GM21381 (cell line): Measurements from ENCODE around the gene ZC3H12C.
"Not testable (repeated sequence)": the region's sequence is repeated elsewhere in the genome, so short reads cannot be mapped to it uniquely, and the experiment has no call there.

Source experiments
- ATAC-seq: cut with Tn5 transposase; IDR thresholded peaks from one replicate; pipeline ENCODE4 v1.9.1; 2021; ENCODE audit warnings: mild to moderate bottlenecking, moderate library complexity; ENCODE audit not compliant: unreplicated experiment

ZC3H12C gene

DNA sequence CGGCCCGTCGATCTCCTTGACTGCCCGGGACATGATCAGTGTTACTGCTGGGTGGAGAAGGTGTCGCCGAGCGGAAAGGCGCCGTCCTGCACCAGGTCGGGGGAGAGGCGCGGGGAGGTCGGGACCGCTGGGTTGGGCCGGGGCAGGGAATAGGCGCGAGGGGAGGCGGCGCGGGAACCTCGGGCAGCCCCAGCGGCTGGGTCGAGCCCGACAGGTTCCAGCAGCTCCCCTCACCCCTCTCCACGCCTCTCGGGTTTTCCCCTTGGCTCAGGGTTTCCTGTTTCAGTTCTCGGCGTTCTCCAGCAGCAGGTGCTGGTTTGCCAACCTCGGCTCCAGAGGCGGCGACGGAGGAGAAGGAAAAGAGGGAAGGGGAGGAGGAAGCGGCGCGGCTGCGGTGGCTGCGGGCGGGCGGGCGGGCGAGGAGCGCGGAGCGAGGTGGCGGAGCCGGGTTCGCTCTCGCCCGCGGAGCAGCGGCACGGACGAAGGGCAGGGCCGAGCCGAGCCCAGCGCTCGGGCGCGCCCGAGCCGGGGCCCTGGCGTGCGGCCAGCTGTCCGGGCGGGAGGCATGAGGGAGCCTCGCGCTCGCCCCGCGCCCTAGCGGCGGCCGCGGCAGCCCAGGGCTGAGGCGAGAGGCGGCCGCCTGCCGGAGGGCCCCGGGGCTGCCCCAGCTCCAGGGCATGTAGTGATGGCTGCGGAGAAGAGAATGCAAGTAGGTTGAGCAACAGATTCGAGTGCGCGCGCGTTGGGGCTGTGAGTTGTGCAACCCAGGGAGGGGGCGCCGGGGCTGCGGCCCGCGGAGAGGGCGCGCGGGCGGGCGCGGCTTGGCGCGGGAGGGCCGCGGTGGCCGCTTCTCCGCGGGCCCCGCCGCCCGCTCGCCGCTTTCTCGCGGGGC is at the start of gene ZC3H12C:
TSS of gene ZC3H12C (plus strand) at position 878 of the 892 bp plus-strand sequence. CDS start 20 bp downstream, outside the sequence.
- peak; percentile 63 for ATAC-seq

DNA sequence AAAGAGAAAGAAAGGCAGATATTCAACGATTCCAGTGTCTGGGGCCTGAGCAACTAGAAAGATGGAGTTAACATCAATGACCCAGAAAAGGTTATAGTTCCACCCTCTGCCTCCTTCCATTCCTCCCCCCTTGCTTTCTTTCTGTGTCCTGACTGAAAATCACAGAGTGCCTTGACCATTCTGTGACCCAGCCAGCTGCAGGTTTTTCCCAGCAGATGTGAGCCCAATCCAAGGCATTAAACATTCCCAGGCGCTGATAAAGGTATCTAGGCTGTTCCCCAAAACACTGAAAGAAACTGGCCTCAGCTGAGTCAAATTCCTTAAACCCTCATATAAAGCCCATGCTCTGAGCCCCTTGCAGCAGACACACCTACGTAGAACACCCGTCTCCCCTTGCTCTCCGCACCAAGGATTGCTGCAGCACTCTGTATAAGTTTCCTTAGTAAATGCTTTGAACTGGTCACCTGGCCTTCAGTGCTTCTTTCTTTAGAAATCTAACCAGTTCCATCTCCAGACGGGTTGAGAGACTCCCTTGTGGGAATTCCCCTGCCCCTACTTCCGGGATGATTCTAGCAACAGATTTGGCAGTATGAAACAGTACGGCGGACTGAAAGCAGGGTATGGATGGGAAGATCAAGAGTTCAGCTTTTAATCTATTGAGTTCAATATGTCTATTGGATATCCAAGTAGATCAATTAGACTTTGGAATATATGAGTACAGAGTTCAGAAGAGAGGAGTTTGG is 48.8 kb upstream of the ZC3H12C start:
- no peak for ATAC-seq

DNA sequence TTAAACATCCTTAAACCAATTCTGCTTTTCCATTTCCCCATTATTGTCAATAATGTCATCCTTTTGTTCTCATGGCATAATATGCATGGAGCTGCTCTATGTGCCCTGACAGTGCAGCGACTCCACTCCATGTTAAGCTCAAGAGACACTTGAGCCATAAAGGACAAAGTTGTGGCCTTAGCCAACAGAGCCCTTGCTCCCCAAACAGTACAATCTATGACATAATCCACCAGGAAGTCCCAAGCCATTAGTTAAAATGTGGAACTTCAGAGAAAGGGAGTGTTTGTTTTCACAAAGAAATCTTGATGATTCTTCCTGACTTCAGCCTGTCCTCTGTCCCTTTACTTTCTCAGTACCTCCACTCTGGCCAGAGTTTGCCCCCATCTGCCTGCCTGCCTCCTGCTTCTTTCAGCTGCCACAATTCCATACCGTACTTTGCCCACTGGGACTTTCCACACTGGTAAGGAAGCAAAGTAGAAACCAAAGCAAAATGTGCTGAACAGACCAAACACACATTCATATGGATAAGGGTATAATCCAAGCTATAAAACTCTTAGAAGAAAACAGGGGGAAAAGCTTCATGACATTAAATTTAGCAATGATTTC is 46.3 kb upstream of the ZC3H12C start:
- ATAC-seq: no peak

DNA sequence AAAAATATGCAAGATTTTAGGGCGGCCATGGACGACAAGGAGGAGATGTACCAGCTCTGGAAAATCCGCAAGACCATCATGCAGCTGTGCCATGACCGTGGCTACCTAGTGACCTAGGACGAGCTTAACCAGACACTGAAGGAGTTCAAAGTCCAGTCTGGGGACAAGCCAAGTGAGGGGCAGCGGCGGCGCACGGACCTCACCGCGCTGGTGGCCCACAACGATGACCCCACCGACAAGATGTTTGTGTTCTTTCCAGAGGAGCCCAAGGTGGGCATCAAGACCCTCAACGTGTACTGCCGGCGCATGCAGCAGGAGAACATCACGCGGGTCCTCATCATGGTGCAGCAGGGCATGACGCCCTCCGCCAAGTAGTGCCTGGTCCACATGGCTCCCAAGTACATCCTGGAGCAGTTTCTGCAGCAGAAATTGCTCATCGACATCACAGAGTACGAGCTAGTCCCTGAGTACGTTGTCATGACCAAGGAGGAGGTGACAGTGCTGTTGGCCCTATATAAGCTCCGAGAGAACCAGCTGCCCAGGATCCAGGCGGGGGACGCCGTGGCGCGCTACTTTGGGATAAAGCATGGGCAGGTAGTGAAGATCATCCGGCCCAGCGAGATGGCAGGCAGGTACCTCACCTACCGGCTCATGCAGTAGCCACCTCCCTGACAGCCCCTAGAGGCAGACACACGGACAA is 43.5 kb upstream of the ZC3H12C start:
- no peak for ATAC-seq

DNA sequence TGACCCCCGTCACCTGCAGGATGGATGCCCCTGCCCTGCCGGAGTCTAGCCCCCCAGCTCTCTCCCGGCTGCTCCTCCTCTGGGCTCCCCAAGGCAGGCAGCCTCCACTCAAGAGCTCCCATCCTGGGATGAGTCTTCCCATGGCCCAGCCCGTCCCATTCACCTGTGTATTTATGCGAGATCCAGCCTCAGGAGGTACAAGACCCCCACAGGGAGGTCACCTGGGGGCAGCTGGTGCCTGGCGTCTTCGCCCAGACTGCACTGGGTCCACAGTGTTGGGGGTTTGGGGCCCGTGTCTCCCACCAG is 43.0 kb upstream of the ZC3H12C start:
- no peak for ATAC-seq

DNA sequence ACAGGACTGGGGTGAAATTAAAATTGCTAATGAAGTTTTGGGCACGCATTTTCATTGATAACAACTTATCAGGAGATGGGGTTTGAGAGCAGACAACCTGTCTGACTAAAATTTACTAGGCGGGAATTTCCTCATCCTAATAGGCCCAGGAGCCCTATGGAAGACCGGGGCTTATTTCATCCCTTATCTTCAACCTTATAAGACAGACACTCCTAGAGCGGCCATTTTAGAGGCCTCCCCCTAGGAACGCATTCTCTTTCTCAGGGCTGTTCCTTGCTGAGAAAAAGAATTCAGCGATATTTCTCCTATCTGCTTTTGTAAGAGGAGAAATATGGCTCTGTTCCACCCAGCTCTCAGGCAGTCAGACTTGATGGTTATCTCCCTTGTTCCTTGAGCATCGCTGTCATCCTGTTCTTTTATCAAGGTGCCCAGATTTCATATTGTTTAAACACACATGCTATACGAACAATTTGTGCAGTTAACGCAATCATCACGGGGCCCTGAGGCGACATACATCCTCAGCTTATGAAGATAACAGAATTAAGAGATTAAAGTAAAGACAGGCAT is 39.3 kb upstream of the ZC3H12C start:
- no peak for ATAC-seq

DNA sequence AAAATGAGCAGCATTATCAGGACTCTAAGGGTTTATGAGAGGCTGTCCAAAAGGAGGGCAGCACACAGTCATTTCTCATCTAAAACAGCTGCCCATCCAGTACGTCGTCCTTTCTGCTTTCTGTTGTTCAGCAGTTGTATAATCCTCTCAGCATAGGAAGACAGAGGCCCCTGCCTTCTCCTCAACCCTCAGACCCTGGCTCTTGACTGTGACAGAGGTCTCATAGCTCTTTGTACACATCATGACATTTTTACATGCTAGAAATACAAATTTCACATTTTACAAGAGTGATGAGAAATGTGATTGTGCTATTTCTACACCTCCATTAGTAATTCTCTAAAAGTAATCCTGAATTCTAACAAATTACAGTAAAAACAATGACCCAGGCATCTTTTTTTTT is 36.2 kb upstream of the ZC3H12C start:
- no peak for ATAC-seq

DNA sequence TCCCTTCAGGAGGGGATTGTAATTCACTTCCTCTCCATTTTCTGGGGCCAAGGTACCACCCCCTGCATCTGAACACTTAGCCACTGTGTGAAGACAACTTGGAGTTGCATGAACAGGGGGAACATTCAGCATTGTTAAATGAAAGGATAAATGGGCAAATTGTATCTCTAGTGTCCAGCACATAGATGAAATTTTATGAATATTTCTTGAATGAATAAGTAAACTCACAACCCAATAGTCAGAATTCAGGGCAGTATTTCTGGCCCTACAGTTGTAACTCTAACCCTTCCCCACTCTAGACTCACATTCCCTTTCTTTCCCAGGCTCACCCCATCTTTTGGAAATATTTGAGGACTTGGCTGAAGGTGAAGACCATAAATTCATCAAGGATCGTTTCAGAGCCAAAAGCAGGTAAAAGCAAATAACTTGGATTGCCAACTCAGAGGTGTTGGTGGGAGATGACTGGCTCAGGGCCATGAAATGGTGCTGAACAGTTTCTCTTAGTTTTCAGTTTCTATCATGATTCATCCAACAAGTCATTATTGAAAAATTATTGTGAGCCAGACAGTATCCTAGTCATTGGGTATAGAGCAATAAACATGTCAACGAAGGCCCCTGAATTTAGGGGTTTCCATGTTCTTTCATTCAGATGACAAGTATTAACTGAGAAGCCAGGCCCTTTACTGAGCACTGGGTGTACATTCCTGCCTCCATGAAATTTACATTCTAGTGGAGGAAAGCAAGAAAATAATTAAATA is 33.3 kb upstream of the ZC3H12C start:
- ATAC-seq: no peak

DNA sequence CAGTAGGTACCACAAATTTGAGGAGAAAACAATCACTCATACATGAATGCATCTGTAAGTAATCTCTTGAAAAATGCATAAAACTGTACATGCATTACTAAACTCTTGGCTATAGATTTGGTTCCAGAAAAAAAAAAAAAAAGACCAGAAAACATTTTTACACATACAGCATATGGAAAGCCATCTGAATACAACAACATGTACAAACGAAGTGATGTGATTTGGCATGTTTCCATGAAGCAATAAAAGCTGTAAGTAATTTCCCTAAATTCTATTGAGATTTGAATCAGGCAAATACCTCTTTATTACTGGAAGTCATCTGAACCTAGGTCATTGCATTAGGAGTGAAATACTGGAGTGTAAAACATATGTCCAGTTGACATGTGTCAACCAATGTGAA is 31.9 kb upstream of the ZC3H12C start:
- ATAC-seq: no peak

DNA sequence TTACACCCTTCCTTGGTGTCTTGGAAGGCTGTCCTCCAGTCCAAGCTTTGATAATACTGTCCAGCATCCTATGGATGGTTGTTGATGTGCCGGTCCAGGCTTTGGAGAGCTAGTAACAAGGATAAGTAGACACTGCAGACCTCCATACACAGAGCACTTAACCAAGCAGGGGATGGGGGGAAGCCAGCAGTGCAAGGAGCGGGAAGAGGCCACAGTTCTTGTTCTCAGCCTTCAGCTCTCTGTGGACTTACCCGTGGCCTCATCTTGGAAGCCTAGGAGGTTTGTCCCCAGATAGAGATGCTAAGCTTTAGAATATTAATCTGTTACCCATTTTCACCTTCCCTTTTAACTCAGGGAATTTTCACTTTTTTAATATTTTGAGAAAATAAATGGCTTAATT is 30.9 kb upstream of the ZC3H12C start:
- no peak for ATAC-seq

DNA sequence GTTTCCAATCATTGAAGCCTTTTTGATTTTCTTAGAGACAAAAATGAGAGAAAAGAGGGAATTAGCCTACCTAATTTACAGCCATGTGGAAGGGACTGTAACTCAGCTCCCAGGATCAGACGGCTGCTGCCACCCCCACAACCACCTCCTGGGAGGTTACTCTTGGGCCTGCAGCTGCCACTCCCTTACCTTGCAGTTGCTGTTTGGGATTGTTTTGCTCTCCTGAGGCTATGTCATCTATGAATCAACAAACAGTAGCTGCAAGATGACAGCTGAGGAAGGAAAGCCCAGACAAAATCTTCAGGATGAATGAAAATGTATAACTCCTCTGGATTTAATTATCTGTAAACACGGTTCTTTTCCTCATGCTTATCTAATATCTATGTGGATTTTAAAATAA is 28.0 kb upstream of the ZC3H12C start:
- ATAC-seq: no peak

DNA sequence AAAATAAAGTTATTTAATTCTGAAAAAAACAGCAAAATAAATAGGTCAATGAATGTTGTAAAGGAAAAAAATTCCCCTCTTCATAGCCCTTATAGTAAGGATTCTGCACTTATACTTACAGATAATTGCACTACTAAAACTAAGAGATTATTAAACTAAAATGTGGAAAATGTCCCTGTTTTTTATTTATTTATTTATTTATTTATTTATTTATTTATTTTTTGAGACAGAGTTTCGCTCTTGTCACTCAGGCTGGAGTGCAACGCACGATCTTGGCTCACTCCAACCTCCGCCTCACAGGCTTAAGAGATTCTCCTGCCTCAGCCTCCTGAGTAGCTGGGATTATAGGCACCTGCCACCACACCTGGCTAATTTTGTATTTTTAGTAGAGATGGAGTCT is 25.2 kb upstream of the ZC3H12C start:
- ATAC-seq: not testable (repeated sequence)

DNA sequence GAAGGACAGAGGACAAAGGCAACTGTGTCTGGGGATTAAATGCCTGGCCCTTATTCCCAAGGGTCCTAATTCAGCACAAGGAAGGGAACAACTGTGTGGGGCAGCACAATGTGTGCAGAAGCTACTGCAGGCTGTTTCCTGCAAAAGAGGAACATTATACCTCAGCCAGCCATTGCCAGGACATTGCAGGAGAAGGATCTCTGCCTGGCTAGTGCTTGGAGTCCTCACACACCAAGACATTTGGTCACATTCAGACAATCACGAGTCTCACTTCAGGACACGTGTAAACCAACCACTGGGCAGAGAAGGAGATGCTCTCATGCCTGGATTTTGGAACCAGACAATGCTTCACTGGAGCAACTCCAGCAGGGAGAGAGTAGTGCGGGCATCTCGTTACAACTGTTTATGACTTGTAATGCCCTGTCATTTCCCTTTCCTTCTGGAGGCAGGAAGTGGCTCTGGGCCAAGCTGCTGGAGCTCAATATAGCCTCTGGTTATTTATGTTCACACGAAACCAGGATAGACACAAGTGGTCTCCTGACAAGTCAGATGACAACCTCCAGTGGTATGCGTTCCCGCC is 23.9 kb upstream of the ZC3H12C start:
- ATAC-seq: no peak

DNA sequence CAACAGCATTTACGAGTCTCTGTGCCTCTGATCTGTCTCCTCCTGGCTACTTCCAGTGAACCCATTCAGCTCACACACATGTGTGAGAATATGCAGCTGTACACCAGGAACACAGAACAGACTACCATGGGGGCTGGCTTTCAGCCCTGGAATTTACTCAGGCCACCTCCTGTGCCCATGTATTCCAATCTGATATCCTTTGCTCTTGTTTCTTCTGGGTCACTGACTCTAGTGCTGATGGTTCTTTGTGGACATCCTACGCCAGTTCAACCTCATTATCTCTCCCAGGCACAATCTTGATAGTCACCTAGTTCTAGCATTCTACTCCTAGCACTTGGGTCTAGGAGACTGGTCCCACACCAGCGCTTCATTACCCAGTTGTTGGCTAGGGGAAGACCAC is 23.0 kb upstream of the ZC3H12C start:
- no peak for ATAC-seq

DNA sequence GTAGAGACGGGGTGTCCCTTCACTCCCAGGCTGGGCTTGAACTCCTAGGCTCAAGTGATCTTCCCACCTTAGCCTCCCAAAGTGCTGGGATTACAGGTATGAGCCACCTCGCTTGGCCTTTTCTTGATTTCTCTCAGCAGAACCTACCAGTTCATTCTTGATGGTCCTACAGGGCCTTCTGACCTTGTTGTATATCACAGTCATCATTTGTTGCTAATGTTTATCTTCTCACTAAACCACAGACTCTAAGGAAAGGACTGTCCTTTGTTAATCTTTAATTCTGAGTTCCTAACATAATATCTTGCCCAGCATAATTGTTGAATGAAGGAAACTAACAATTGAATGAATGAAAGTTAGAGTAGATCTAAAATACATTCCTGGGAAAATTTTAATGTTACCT is 22.0 kb upstream of the ZC3H12C start:
- no peak for ATAC-seq

DNA sequence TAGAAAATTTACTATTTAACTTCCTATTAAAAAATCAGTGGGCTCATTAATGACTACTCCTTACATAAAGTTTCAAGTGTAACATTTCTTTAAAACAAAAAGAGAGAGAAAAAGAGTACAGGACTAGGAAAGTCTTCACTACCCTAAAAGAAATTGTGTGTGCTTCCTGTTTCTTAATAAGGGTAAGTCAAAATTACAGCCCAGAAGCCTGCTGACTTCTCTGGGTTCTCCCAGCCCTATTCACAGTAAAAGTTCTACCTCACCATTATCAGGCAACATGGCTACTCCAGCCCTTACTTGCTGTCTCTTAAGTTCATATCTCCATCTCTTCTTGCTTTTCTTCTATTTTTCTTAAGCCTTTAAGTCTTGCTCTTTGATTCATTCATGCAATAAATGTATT is 20.3 kb upstream of the ZC3H12C start:
- ATAC-seq: no peak

DNA sequence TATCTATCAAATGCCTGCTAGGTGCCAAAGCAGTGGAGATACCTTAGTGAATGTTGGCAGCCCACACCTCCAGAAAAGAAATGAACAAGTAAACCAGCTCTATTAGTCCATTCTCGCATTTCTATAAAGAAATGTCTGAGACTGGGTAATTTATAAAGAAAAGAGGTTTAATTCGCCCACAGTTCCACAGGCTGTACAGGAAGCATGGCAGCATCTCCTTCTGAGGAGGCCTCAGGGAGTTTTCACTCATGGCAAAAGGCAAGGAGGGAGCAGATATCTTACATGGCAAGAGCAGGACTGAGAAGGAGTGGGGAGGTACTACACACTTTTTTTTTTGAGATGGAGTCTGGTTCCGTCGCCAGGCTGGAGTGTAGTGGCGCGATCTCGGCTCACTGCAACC is 18.7 kb upstream of the ZC3H12C start:
- no peak for ATAC-seq

DNA sequence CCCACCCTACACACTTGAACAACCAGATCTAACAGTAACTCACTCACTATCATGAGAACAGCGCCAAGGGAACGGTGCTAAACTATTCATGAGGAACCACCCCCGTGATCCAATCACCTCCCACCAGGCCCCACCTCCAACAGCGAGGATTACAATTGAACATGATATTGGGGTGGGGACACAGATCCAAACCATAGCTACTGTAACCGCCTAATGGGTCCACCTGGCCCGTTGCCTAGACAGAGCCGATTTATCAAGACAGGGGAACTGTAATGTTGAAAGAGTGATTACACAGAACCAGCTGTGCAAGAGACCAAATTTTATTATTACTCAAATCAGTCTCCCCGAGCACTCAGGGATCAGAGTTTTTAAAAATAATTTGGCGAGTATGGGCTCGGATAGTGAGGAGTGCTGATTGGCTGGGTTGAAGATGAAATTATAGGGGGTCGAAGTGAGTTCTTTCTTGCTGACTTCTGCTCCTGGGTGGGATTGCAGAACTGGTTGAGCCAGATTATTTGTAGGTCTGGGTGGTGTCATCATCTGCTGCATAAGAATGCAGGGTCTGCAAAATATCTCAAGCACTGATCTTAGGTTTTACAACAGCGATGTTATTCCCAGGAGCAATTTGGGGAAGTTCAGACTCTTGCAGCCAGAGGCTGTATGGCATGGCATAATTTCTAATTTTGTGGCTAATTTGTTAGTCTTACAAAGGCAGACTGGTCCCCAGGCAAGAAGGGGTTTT is 17.9 kb upstream of the ZC3H12C start:
- no peak for ATAC-seq

DNA sequence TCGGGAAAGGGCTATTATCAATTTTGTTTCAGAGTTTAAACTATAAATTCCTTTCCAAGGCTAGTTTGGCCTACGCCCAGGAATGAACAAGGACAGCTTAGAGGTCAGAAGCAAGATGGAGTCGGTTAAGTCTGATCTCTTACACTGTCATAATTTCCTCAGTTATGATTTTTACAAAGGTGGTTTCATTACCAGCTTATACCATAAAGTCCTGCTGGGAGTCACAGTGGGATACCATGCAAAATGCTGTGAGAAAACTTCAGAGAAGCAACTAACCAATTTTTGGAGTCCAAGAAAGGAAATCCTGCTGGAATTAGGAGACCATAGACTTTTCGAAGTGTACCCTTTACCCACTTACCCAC is 17.4 kb upstream of the ZC3H12C start:
- ATAC-seq: no peak
